ENCODE measurements around the gene PARVG.

Gene PARVG

DNA sequence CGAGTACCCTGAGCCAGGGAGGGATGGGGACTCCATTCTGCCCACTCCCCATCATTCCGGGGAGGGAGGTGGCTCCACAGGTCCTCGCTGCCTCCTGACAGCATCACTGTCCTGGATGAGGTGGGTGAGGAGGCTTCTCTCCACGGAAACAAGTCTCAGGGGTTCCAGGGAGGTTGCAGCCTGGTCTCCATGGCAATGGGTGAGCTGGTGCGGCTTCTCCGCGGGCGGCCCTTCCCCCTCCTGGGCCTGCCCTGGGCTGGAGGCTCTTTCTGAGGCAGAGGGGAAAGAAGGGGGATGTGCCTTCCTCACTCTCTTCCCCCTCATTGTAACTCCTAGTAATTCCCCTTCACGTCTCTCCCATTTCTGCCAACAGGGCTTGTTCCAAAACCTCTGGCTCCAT is 37.1 kb upstream of the PARVG start:
- in situ Hi-C loops (cut with HindIII; ENCODE audit: low sequenced_read_pairs) = no loop called here
- H3K4me3 ChIP-seq (ENCODE audit: low read depth, low read length) = no peak overlapping the region
- TF ChIP-seq CTCF (IDR thresholded peaks at IDR 0.05; ENCODE audit: low read depth, low read length) = no peak
- DNase-seq (ENCODE audit: low read depth, low spot score) = no peak

- no peak for DNase-seq (ENCODE audit: low read depth, low spot score)
- in situ Hi-C loops (cut with HindIII; ENCODE audit: low sequenced_read_pairs) = no loop called here
- no peak for TF ChIP-seq CTCF (IDR thresholded peaks at IDR 0.05; ENCODE audit: low read depth, low read length)
- H3K4me3 ChIP-seq (ENCODE audit: low read depth, low read length) = no peak overlapping the region
These were observed 36.6 kb upstream of the PARVG start for GRCh38 chr22:44144046-44144569.

- DNase-seq (ENCODE audit: low read depth, low spot score) = peak; percentile 23
- no peak overlapping the region for H3K4me3 ChIP-seq (ENCODE audit: low read depth, low read length)
- in situ Hi-C loops (cut with HindIII; ENCODE audit: low sequenced_read_pairs) = no loop called here
- no peak for TF ChIP-seq CTCF (IDR thresholded peaks at IDR 0.05; ENCODE audit: low read depth, low read length)
These were observed 35.2 kb upstream of the PARVG start for GRCh38 chr22:44145544-44145943.

DNA sequence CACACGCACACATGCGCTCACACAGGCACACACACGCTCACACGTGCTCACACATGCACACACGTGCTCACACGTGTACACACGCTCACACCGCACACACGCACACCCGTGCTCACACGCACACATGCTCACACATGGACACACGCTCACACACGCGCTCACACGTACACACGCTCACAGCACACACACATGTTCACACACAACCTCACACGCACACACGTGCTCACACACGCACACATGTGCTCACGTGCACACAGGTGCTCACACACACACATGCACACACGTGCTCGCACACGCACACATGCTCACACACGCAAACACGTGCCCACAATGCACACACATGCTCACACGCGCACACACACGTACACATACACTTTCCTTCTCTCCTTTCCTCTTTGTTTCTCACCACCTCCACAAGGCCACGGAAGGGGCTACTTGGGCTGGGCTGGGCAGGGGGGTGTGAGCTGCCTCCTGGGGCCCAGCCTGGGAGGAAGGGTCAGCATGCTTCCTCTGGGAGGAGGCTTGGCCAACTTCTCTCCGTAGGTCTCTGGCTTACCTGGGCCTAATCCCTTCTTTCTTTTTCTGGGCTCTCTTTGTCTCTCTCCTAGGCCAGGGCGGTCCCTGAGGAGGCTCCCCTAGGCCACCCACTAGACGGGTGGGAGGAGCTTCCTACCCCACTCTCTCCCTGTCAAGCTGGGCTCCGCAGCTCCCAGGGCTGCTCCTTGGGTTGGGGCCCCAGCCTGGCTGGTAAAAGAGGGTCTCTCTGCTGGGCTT is 34.5 kb upstream of the PARVG start:
- H3K4me3 ChIP-seq (ENCODE audit: low read depth, low read length) = no peak overlapping the region
- DNase-seq (ENCODE audit: low read depth, low spot score) = no peak
- in situ Hi-C loops (cut with HindIII; ENCODE audit: low sequenced_read_pairs) = no loop called here
- no peak for TF ChIP-seq CTCF (IDR thresholded peaks at IDR 0.05; ENCODE audit: low read depth, low read length)

DNA sequence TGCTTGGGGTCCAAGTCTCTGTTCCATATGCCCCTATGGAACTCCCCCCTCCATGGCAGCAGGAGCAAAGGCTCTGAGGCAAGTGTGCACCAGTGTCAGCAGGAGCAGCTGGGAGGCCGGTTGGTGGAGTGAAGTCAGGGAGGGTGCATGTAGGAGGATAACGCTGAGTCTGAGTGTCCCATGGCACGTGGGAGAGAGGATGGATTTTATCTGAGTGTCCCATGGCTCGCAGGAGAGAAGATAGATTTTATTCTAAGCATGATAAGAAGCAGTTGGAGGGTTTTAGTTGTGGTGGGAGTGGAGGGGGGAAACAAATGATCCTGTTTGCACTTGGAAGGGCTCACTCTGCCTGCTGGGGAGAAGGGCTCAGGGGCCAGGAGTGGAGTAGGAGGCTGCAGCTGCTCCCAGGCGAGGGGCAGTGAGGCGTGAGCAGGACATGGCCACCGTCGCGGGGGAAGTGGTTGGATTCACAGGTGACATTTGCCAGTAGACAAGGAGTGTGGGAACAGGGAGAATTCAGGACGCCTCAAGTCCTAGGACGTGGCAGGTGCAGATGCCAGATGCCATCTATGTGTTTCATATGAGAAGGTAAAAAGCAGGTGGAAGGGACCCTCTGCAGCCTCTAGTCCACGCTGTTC is 33.6 kb upstream of the PARVG start:
- in situ Hi-C loops (cut with HindIII; ENCODE audit: low sequenced_read_pairs) = no loop called here
- no peak overlapping the region for H3K4me3 ChIP-seq (ENCODE audit: low read depth, low read length)
- DNase-seq (ENCODE audit: low read depth, low spot score) = no peak
- TF ChIP-seq CTCF (IDR thresholded peaks at IDR 0.05; ENCODE audit: low read depth, low read length) = no peak

DNA sequence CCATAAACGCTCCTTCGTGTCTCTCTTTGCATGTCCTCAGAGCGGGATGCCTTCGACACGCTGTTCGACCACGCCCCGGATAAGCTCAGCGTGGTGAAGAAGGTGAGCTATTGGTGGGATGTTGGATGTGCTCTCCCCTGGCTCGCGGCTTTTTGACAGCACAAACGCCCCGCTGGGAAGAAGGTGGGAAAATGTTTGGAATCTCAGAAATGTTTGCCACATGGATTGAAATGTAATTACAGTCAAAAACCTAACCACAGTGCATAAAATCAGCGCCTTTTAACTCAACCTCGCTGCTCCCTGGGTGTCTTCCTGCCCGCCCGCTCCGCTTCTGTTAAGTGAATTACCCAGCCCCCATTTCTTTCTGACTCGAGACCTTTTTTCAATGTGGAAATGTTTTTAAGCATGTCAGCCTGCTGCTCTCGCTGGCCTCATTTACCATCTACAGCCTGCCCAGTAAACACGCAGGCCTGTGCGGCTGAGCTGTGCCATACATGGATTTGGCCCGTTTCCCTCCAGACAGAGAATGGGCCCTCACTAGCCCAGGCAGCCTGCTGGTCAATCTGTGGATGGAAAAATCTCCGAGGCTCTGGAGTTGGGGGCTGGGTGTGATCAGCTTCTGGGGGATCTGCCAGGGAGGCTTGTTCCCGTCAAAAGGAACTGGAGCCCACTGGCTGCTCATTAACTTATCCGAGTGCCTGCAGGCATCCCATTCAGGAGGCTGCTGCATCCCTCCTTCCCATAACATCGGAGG is 32.7 kb upstream of the PARVG start:
- in situ Hi-C loops (cut with HindIII; ENCODE audit: low sequenced_read_pairs) = no loop called here
- peak; percentile 79 for DNase-seq (ENCODE audit: low read depth, low spot score)
- no peak for TF ChIP-seq CTCF (IDR thresholded peaks at IDR 0.05; ENCODE audit: low read depth, low read length)
- no peak overlapping the region for H3K4me3 ChIP-seq (ENCODE audit: low read depth, low read length)
